Midbrain (tissue), 1 donor: ENCODE data around the gene IGFBP2.

Experiments used
- DNase-seq: peaks from one replicate; lab custom pipeline; 2025; lab: John Stamatoyannopoulos, UW

IGFBP2 gene

GRCh38 chr2:216661639-216662375 lies 28.6 kb downstream of the IGFBP2 start:
- DNase-seq = no peak

- DNase-seq = no peak
Measured at GRCh38 chr2:216663106-216663505, 29.9 kb downstream of the IGFBP2 start.

GRCh38 chr2:216663846-216664245 lies 30.6 kb downstream of the IGFBP2 start:
- DNase-seq = no peak

GRCh38 chr2:216664593-216665034 lies 31.4 kb downstream of the IGFBP2 start:
- no peak for DNase-seq

- DNase-seq = no peak
Measured at GRCh38 chr2:216665242-216665641, 32.0 kb downstream of the IGFBP2 start.

- DNase-seq = no peak
Measured at GRCh38 chr2:216665717-216666116, 32.5 kb downstream of the IGFBP2 start.

- peak; percentile 76 for DNase-seq
Measured at GRCh38 chr2:216666461-216667233, 33.4 kb downstream of the IGFBP2 start.

- no peak for DNase-seq
Measured at GRCh38 chr2:216670266-216671080, 37.3 kb downstream of the IGFBP2 start.

- DNase-seq = no peak
Measured at GRCh38 chr2:216671081-216671411, 37.8 kb downstream of the IGFBP2 start.

- no peak for DNase-seq
Measured at GRCh38 chr2:216671791-216672343, 38.6 kb downstream of the IGFBP2 start.

- no peak for DNase-seq
Measured at GRCh38 chr2:216672466-216672865, 39.2 kb downstream of the IGFBP2 start.

GRCh38 chr2:216673021-216673420 lies 39.8 kb downstream of the IGFBP2 start:
- DNase-seq = no peak

- DNase-seq = no peak
Measured at GRCh38 chr2:216673609-216674008, 40.4 kb downstream of the IGFBP2 start.

- no peak for DNase-seq
Measured at GRCh38 chr2:216674376-216674775, 41.2 kb downstream of the IGFBP2 start.

GRCh38 chr2:216676630-216677029 lies 43.4 kb downstream of the IGFBP2 start:
- DNase-seq = no peak

GRCh38 chr2:216677439-216678097 lies 44.3 kb downstream of the IGFBP2 start:
- no peak for DNase-seq

GRCh38 chr2:216678098-216678465 lies 44.9 kb downstream of the IGFBP2 start:
- no peak for DNase-seq

- DNase-seq = no peak
Measured at GRCh38 chr2:216678813-216679657, 45.8 kb downstream of the IGFBP2 start.

GRCh38 chr2:216679658-216680024 lies 46.4 kb downstream of the IGFBP2 start:
- no peak for DNase-seq

GRCh38 chr2:216680951-216681629 lies 47.9 kb downstream of the IGFBP2 start:
- DNase-seq = no peak
